HG02938 (cell line): ENCODE measurements around the gene NRN1.
"Not testable (repeated sequence)": the region's sequence is repeated elsewhere in the genome, so short reads cannot be mapped to it uniquely, and the experiment has no call there.

ENCODE experiments used
- ATAC-seq: cut with Tn5 transposase; IDR thresholded peaks from one replicate; pipeline ENCODE4 v1.9.1; 2021; ENCODE audit warnings: mild to moderate bottlenecking, moderate library complexity; ENCODE audit not compliant: unreplicated experiment

The NRN1 gene

DNA sequence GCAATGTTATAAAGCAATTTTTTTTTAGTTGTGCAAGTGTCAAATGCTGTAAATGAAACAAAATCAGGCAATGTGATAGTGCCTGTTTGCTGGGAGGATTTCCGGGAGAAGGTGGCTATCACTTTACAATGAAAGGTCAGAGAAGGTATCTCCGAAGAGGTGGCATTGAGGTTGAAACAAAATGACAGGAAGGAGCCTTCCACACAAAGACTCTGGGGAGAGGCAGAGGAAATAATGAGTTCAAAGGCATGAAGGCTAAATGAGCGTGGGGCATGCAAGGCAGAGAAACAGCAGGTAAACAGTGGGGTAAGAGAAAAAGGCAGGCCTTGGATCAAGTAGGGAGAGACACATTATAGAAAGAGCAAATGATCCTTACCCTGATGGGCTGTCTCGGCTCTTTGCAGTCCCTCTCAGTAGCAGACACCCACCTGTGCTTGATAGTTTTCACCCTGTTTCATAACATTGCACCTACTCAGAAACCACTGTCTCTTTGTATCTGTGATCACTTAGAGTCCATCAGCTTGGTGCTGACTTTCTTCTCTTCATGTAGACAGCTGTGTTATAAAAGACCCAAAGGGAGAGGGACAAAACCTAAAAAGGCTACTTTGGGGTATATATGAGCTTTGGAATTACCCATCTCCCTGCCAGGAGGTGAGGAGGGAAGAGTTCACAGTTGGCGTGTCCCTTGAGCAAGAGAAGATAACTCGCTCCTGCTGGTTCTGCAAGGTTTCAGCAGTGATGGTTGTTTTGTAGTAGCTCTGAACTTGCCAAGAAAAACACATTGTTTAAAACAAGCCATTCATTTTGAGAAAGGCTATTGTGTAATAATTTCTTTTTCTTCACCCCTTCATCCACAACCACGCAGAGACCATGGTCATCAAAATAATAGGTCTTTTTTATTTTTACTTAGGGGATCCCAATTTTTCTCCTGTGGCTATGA is 22.3 kb downstream of the NRN1 start:
- no peak for ATAC-seq

DNA sequence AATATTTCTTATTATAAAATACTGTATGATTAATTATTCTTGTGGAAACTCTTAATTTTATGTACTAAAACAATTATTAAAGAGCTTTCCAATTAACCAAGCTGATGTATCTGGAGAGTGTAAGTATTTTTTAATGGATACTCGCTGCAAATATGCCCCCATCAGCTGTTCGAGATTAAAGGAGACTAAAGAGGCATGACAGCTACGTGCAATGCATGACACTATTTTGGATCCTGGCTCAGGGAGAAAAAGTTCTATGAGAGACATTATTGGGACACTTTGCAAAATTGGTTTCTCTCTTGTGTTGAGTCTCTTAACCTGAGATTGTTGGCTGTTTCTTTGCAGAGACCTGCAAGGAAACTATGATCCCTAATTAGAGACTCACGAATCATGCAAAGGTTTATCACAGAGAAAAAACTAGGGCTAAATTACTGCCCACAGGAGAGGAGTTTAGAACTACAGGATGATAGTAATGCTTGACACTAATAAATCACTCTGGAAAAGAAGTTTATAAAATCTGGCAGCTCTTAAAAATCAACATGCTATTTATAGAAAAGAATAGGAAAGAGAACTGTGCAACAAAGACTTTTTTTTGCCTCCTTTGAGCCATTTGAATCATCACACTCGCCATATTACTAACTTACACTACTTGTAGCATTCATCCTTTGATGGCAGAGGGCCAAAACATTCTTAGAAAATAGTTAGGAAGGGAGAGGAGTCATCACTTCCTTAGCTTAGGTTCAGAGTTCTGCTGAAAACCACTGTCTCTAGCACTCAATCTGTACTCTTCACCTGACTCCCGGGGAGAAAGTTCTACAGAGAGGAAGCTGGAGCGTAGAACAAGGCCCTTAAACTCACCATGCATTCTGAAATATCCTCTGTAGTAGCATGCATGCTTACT is 25.3 kb downstream of the NRN1 start:
- no peak for ATAC-seq

DNA sequence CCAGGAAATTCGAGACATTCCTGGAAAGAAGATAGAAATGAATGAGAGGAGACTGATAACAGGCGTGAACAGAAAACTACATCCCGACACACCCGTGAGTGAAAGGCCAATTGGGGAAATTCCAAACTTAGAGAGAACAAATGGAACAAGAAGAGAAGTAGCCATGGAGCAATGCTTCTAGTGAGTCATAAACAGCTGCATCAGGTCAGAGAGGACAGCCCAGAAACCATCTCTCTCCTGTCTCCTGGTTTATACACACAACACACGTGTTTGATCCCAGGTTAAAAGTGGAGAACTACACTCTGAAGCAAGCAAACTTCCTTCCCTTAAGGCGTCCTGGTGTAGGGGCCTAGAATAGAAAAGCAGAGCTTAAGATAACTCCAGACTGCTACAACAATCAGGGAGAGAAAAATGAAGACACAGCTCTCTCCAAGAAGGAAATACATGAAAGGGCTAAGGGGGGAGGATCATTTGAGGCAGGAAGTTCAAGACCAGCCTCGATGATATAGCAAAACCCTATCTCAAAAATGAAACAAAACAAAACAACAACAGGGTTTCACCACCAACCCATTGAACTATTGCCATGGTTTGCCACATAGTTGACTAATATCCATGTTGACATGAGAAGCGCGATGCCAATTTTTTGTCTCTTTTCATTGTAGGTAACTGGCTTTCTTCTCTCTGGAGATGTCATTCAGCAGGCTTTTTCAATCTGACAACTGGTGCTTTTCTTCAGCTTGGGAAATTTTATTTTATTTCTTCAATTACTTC is 26.9 kb downstream of the NRN1 start:
- no peak for ATAC-seq

DNA sequence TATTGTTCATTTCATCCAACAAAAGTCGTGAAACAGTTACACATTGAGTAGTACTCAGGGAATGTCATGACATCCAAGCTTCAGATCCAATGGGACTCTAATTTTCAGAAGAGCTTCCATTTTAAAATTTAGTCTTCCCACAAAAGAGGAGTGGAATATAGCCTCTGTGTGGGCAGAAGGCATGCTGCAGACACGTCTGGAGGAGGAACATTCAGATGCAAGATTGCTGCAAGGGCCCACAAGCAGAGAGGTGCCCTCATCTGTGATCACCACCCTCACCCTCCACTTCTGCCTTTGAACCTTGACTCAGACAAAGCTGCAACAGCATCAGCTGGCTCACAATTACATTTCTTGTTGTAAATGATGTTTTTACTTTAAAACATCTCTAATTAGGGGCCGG is 29.9 kb downstream of the NRN1 start:
- ATAC-seq = no peak

DNA sequence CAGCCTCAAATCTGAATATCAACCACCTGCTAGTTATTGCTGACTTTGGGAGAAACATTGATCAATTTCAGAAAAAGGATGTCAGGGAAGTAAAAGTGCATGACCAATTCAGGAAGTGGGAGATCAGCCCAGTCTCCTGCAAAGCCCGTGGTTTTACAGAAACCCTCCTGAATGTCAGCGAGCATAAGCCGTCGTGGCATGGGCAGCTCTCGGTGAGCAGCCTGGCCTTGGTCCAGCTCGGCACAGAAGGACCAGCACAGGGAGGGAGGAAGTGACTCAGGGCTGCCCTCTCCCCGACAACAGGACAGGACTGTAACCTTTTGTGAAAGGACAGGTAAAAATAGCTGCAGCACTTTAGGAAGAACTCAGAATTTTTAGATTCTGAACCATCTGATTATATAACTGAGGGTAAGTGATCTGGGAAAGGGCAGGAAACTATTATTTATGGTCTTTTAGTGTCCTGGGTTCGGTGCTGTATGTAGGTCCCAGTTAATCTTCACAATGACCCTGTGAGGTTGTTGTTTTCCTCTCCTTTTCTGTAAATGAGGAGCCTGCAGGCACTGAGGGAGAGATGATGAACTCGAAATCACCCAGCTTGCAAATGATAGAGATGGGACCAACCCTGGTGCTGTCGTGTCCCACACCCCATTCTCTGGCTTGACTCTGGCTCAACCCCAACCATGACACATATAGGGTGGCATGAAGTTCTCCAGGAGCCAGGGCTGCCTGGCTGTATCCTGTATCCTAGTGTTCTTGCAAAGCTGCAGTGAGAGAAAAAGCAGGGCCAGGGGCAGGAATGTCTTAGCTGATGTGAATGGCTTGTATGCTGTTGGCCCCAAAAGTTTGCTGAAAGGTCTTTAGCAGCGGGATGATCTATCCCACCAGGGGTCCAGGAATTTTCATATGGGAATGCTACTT is 37.6 kb downstream of the NRN1 start:
- ATAC-seq = no peak

DNA sequence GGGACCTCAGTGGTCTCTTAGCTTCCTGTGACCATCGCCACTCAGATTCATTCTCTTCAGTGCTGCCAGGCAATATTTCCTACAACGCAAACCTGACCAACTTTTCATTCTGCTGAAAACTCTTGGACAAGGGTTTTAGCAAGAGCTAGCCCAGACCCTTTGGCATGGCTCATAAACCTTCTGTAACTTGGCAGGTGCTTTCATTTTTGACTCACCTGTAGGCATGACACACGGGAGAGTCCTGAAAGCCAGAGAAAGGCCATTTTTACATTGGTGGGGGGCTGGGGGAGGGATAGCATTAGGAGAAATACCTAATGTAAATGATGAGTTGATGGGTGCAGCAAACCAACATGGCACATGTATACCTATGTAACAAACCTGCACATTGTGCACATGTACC is 38.7 kb downstream of the NRN1 start:
- ATAC-seq = not testable (repeated sequence)

DNA sequence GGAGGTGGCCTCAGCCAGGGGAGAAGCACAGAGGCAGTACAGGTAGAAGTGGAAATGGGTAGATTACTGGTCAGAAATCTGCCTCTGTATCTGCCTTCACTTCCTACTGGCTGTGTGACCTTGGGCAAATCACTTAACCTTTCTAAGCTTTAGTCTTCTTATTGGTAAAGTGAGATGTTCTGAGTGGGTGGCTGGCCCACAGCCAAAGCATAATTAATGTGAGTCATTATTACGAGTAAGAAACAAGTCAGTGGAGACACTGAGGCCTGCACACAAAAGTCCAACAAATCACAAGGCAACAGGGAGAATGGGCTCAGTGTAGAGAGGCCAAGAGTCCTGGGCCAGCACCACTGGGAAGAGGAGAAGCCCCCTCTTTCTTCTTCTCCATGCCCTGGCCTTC is 39.1 kb downstream of the NRN1 start:
- ATAC-seq = no peak

DNA sequence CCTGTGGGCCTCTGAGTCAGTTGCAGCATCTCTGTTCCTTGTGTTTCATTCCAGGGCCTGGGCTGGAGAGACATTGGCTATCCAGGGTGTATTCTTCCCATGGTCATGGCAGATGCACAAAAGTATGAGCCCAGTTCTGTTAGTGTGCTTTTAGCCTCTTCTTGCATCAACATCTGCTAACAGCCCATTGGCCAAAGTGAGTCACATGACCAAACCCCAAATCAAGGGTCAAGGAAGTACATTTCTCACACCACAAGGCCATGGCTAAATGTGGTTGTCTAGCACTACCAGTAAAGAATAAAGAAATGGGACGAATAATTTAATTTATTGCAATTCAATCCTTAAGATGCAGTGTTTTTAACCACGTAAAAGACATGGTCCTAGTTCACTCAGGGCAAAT is 43.9 kb downstream of the NRN1 start:
- no peak for ATAC-seq

DNA sequence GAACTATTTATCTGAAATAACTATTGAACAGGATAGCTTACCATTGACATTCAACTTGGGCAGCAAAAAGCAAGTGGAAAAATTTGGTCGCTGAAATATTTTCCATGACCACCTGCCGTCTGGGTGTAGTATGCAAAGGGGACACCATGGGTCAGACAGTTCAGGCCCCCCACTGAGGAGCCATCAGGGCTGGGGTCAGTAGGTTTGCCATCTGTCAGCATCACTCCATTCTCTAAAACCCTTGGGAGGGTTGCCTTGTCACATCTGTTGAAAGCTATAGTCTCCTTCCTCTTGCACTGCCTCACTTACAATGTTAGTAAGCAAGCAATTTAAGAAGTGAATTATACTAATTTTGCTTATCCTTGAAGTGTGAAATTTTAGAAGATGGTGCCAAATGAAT is 44.9 kb downstream of the NRN1 start:
- ATAC-seq = no peak

DNA sequence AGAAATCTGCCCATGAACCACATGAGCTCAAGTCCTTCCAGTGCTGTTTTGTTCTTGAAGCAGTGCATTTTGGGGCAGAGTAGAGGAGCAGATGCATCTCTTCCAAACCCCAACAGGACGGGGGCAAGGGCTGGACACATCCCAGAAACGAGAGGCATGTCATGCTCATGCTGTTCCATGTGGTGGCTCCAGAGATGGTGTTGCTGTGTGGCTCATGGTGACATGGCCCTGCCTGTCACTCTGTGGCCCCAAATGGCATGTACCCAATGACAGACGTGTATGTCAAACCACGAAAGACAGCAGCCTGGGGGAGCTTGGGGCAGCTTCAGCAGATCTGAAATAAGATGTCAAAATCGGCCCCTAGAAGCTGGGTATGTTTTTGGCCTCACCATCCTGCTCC is 46.3 kb downstream of the NRN1 start:
- ATAC-seq = no peak

DNA sequence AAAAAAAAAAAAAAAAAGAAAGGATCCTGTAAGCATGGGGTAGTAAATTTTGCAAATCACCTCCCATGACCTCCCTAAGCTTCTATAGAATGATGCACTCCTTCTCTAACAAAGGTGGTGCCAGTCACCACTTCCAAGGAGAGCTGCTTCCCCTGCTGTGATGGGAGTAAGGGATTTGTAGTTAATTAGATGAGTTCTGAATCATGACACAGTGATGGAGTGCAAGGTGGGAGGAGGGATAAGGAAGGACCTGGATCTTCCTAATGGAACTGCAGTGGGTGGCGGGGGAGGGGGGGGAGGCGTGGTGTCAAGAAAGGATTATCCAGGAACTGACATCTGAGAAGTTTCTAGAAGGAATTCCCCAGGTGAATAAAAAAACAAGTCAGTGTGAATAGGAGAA is 47.8 kb downstream of the NRN1 start:
- ATAC-seq = no peak

DNA sequence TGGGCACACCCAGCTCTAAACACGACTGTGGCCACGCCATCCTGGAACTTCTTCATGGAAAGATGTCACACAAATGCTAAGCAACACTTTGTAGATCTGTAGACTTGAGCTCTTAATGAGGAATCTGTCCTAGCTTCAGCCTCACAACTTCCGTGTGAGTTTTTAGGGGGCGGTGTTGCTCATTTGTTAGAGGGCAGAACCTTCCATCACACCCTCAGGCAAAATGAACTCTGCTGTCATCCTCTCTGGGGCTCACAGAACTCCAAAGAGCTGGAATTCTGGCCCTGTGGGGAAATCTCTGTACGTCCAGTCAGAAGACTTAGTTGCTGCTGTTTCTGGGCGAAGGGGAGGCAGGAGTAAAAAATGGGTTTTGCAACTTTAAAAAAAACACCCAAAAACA is 49.8 kb downstream of the NRN1 start:
- ATAC-seq = no peak

DNA sequence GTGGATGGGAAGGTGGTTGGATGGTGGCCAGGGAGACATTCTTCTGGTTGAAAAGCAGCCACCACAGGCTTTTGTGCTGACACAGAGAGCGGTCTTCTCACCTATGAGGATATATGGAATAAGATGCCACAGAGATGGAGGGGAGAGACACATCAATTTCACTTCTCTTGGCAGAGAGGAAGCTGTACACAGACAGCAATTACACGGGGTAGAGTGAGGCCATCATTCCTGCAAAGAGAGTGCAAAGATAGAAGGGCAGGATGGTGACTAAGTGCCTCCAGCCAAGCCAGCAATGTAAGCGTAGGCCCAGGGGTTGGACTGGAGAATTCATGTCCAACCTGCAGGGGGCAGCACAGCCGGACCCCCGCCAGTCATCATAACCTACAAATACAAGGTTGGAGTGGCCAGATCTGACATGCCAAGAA is 56.4 kb downstream of the NRN1 start:
- ATAC-seq = no peak
